ENCODE results near the gene KCNJ14. TPM values are rescaled to one million over a fixed set of nuclear protein-coding genes. Genes with fewer than 3 reads are reported as not detected.

Gene KCNJ14
- total and polyA plus RNA-seq, 2 experiments from 2014 or later = 0.48 to 0.97 TPM

GRCh38 chr19:48450863-48451262 lies 4.5 kb upstream of the KCNJ14 start:
- H3K4me2 ChIP-seq (ENCODE audit: unreplicated experiment) = no peak overlapping the region
- no peak overlapping the region for H3K9ac ChIP-seq
- no peaks in the 10 kb centered on the region for H3K9me2 ChIP-seq (ENCODE audit: insufficient read depth)
- H3F3A ChIP-seq (ENCODE audit: insufficient read depth) = no peaks in the 10 kb centered on the region
- in situ Hi-C loops (cut with MboI) = no loop called here
- H4K20me1 ChIP-seq (ENCODE audit: insufficient read depth) = no peaks in the 10 kb centered on the region
- no peak overlapping the region for H2AFZ ChIP-seq
- H3K27ac ChIP-seq = no peak overlapping the region
- H3K36me3 ChIP-seq (ENCODE audit: low read depth) = peaks cover 15% of the 10 kb centered on the region
- WGBS, 2 experiments (ENCODE audit: low coverage in 1 of 2, low lambda C conversion rate in 2 of 2, missing lambda C conversion rate in 2 of 2) = 96 to 97% methylated on average over 6 to 15 of the region's 15 CpGs
- H3K79me2 ChIP-seq (ENCODE audit: insufficient read depth) = peaks cover 29% of the 10 kb centered on the region
- no peaks in the 10 kb centered on the region for H3K27me3 ChIP-seq (replicated peaks; ENCODE audit: insufficient read depth)
- TF ChIP-seq EZH2 (IDR thresholded peaks at IDR 0.05; ENCODE audit: insufficient read depth, poor library complexity, severe bottlenecking) (no peak), EZH2phosphoT487 (IDR thresholded peaks at IDR 0.05; ENCODE audit: insufficient read depth, low read depth) (no peak)
- no peaks in the 10 kb centered on the region for H3K4me1 ChIP-seq (ENCODE audit: insufficient read depth)
- H3K4me3 ChIP-seq = no peak overlapping the region
- no peak for DNase-seq
- H3K9me3 ChIP-seq (ENCODE audit: low read depth) = no peaks in the 10 kb centered on the region

GRCh38 chr19:48451624-48452023 lies 3.8 kb upstream of the KCNJ14 start:
- in situ Hi-C loops (cut with MboI) = no loop called here
- peaks cover 15% of the 10 kb centered on the region for H3K36me3 ChIP-seq (ENCODE audit: low read depth)

GRCh38 chr19:48452289-48453190 lies 2.8 kb upstream of the KCNJ14 start:
- Histone ChIP-seq H3K9ac (no peak overlapping the region), H3K9me3 (ENCODE audit: low read depth) (no peaks in the 10 kb centered on the region), H3K4me3 (no peak overlapping the region), H3K79me2 (ENCODE audit: insufficient read depth) (peaks cover 15% of the 10 kb centered on the region), H3K4me1 (ENCODE audit: insufficient read depth) (no peaks in the 10 kb centered on the region), H3K4me2 (ENCODE audit: unreplicated experiment) (no peak overlapping the region), H2AFZ (no peak overlapping the region), H3F3A (ENCODE audit: insufficient read depth) (no peaks in the 10 kb centered on the region), H3K27me3 (replicated peaks; ENCODE audit: insufficient read depth) (no peaks in the 10 kb centered on the region), H3K9me2 (ENCODE audit: insufficient read depth) (no peaks in the 10 kb centered on the region), H3K36me3 (ENCODE audit: low read depth) (peaks cover 10% of the 10 kb centered on the region), H3K27ac (no peak overlapping the region), H4K20me1 (ENCODE audit: insufficient read depth) (no peaks in the 10 kb centered on the region)
- 88 to 92% methylated on average over 22 to 33 of the region's 33 CpGs for WGBS, 2 experiments (ENCODE audit: low coverage in 1 of 2, low lambda C conversion rate in 2 of 2, missing lambda C conversion rate in 2 of 2)
- DNase-seq = no peak
- no peak for TF ChIP-seq EZH2phosphoT487 (IDR thresholded peaks at IDR 0.05; ENCODE audit: insufficient read depth, low read depth)
- TF ChIP-seq EZH2 (IDR thresholded peaks at IDR 0.05; ENCODE audit: insufficient read depth, poor library complexity, severe bottlenecking) = no peak
- in situ Hi-C loops (cut with MboI) = no loop called here

More at GRCh38 chr19:48451624-48452023, 3.8 kb upstream of the KCNJ14 start:
- Histone ChIP-seq H3K9ac (no peak overlapping the region), H3K4me3 (no peak overlapping the region), H3K79me2 (ENCODE audit: insufficient read depth) (peaks cover 22% of the 10 kb centered on the region), H3F3A (ENCODE audit: insufficient read depth) (no peaks in the 10 kb centered on the region), H4K20me1 (ENCODE audit: insufficient read depth) (no peaks in the 10 kb centered on the region), H3K9me2 (ENCODE audit: insufficient read depth) (no peaks in the 10 kb centered on the region), H3K9me3 (ENCODE audit: low read depth) (no peaks in the 10 kb centered on the region), H3K4me1 (ENCODE audit: insufficient read depth) (no peaks in the 10 kb centered on the region), H2AFZ (no peak overlapping the region), H3K27ac (no peak overlapping the region), H3K27me3 (replicated peaks; ENCODE audit: insufficient read depth) (no peaks in the 10 kb centered on the region), H3K4me2 (ENCODE audit: unreplicated experiment) (no peak overlapping the region)
- TF ChIP-seq EZH2 (IDR thresholded peaks at IDR 0.05; ENCODE audit: insufficient read depth, poor library complexity, severe bottlenecking) = no peak
- TF ChIP-seq EZH2phosphoT487 (IDR thresholded peaks at IDR 0.05; ENCODE audit: insufficient read depth, low read depth) = no peak
- WGBS, 2 experiments (ENCODE audit: low coverage in 1 of 2, low lambda C conversion rate in 2 of 2, missing lambda C conversion rate in 2 of 2) = 87 to 88% methylated on average over 12 of the region's 12 CpGs
- no peak for DNase-seq

- no peaks in the 10 kb centered on the region for H4K20me1 ChIP-seq (ENCODE audit: insufficient read depth)
- no peak overlapping the region for H3K27ac ChIP-seq
- no peaks in the 10 kb centered on the region for H3K9me2 ChIP-seq (ENCODE audit: insufficient read depth)
- no peak overlapping the region for H3K9ac ChIP-seq
- H3K79me2 ChIP-seq (ENCODE audit: insufficient read depth) = no peaks in the 10 kb centered on the region
- DNase-seq = no peak
- H2AFZ ChIP-seq = no peak overlapping the region
- 92 to 93% methylated on average over 8 to 22 of the region's 22 CpGs for WGBS, 2 experiments (ENCODE audit: low coverage in 1 of 2, low lambda C conversion rate in 2 of 2, missing lambda C conversion rate in 2 of 2)
- no peak overlapping the region for H3K4me3 ChIP-seq
- TF ChIP-seq EZH2phosphoT487 (IDR thresholded peaks at IDR 0.05; ENCODE audit: insufficient read depth, low read depth) = no peak
- TF ChIP-seq EZH2 (IDR thresholded peaks at IDR 0.05; ENCODE audit: insufficient read depth, poor library complexity, severe bottlenecking) = no peak
- H3K36me3 ChIP-seq (ENCODE audit: low read depth) = no peaks in the 10 kb centered on the region; the same call in 1 of the 2 replicates
- in situ Hi-C loops (cut with MboI) = no loop called here
- no peak overlapping the region for H3K4me2 ChIP-seq (ENCODE audit: unreplicated experiment)
- no peaks in the 10 kb centered on the region for H3K27me3 ChIP-seq (replicated peaks; ENCODE audit: insufficient read depth)
- no peaks in the 10 kb centered on the region for H3F3A ChIP-seq (ENCODE audit: insufficient read depth)
- H3K9me3 ChIP-seq (ENCODE audit: low read depth) = no peaks in the 10 kb centered on the region
- no peaks in the 10 kb centered on the region for H3K4me1 ChIP-seq (ENCODE audit: insufficient read depth)
These were observed 1.1 kb upstream of the KCNJ14 start for GRCh38 chr19:48454150-48454730.
